NCI-H2029 (cell line): Measurements from ENCODE around the gene WWTR1.

Experiments used
- DNase-seq: peaks from one replicate; lab custom pipeline; 2025; lab: John Stamatoyannopoulos, UW

Gene WWTR1

GRCh38 chr3:149655826-149656574 is 1.8 kb downstream of the WWTR1 start:
- DNase-seq: no peak

GRCh38 chr3:149654188-149654601 is 3.6 kb downstream of the WWTR1 start:
- DNase-seq: no peak

- DNase-seq: no peak
Measured at GRCh38 chr3:149653564-149653963, 4.3 kb downstream of the WWTR1 start.

- DNase-seq: no peak
Measured at GRCh38 chr3:149653136-149653535, 4.7 kb downstream of the WWTR1 start.

DNA sequence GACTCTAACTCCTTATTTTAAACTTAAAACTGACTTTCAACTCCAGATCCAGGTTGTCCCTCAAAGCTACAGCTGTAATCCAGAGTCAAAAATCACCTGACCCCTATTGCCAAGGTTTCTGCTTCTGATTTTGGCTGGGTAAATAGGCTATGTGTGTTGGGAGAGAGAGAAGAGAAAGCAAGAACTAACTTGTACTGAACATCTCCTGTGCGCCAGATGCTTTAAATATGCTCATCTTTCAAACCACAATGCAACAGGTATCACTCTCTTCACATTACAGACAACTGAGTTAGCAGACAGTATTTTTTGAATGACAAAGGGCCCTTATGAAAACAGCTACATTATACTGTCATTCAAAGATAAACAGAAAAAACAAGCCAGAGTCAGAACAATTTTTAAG is 7.0 kb downstream of the WWTR1 start:
- DNase-seq: no peak

DNA sequence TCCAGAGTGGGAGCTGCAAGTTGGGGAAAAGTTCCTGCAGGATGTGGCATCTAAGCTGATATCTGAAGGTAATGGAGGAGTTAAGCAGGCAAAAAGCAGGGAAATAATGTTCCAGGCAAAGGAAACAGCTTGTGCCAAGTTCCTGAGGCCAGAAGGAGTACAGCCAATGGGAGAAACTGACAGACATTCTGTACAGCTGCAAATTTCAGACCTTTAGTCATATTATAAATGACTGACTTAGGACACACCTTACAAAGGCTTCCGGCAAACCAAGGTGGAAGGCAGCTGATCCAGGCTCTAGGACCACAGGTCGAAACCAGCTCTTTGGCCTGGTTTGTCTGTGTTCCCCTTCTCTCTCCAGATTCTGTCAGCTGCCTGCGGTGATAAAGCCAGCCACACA is 9.3 kb downstream of the WWTR1 start:
- DNase-seq: no peak

- DNase-seq: no peak
Measured at GRCh38 chr3:149647812-149648211, 10.0 kb downstream of the WWTR1 start.

GRCh38 chr3:149647285-149647684 is 10.5 kb downstream of the WWTR1 start:
- DNase-seq: no peak

GRCh38 chr3:149646181-149646766 is 11.6 kb downstream of the WWTR1 start:
- DNase-seq: no peak

- DNase-seq: no peak
Measured at GRCh38 chr3:149643963-149644362, 13.9 kb downstream of the WWTR1 start.

GRCh38 chr3:149643482-149643798 is 14.4 kb downstream of the WWTR1 start:
- no peak for DNase-seq

DNA sequence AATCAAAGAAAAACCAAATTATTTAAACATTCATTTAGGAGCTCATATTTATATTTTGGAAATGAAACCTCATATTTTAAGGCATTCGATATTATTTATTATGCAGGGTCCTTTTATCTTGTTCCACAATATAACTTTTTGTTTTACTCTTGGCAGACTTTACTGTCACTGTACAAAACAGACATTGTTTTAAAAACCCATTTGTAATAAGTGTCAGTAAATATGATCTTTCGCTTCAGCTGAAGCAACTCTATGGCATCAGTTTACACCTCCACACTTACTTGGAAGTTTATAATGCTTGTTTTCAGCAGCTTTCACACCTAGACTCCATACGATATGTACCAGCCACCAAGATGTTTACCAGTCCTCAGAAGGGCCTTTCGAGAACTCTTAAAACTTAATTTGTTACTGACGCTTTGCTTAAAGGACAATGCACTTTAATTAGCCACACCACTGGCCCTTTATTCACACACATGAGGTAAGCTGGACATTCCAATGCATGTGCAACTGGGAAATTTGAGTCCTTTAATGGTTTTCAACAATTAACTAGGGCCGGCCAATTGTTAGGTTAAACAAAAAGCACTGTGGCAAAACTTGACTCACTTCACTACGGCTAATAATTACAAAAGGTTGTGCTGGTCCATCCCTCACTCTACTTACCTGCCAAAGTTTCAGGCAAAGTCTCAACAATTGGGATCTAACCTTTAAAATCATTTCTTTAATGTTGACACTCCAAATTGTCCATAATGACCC is 16.7 kb downstream of the WWTR1 start:
- no peak for DNase-seq

DNA sequence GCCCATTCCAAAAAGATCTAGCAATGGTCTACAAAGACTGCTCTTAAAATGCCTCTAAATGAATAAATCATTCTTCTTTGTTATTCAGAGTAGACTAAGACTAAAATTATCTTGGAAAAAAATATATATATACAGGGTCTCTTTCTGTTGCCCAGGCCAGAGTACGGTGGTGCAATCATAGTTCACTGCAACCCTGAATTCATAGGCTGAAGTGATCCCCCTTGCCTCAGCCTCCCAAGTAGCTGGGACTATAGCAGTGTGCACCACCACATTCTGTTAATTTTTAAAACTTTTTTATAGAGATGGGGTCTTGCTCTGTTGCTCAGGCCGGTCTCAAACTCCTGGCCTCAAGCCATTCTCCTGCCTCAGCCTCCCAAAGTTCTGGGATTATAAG is 18.7 kb downstream of the WWTR1 start:
- no peak for DNase-seq

DNA sequence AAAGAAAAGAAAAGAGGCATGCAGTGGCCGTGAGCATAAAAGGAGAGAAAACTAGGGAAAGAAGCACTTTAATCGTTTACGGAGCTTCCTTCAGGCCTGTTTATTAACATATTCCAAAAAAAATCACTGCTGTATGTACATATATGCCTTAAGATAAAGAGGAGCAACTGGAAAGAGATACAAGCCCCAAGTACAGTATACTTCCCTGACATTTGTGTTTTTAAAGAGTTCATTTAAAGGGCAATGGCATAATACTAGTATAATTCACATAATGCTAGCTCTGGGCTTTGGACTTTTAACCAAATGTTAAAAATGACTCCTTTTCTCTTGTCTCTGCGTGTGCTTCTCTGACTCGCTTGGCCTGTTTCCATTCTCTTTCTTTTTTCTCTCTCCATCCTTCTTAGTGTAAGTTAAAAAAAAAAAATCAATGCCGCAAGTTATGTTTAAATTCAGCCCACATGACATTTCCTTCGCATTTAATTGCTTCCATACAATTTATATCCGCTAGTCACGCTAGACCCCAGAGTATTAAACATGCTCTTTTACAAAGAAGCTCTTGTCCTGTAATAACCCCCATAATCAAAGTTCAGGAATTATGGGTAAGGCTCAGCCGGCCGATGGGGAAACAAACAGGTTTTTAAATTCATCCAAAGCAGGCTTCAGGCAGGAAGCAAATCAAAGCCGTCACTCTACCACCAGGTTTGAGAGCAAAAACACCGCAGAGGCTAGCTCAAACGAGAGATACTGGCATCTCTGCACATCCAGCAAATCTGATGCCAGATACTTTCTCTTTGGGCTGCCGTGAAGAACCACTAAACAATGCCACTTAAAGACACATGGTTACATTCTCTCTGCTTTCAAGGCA is 19.4 kb downstream of the WWTR1 start:
- no peak for DNase-seq

DNA sequence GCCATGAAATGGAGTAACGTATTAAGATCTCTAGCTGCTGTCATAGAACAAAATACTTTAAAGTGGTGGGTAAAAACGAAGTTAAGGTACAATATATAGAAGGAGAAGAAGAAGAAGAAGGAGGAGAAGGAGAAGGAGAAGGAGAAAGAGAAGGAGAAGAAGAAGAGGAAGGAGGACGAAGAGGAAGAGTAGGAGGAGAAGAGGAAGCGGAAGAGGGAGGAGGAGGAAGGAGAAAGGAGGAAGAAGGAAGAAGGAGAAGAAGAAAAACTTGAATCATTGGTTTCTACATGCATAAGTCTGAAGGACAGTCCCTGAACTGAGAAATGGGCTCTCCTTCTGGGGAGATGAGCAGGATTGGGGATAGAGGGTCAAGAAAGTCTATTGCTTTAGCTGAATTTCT is 22.4 kb downstream of the WWTR1 start:
- no peak for DNase-seq

- DNase-seq: no peak
Measured at GRCh38 chr3:149634573-149634972, 23.3 kb downstream of the WWTR1 start.

DNA sequence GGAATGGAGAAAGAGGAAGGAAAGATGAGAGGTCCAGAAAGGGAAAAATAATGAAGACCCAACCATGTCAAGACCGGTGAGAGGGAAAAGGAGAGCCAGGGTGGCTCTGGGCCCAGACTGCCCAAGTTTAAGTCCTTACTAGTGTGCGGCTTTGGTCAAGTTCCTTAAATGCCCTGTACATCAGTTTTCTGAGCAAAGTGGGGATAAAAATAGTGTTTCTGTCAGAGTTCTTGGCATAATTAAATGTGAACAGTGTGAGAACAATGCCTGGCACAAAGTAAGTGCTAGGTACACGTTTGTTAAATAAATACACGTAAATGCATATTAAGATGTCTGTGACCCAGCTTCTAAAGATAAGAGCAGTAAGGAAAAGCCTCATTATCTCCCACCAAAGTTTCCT is 23.8 kb downstream of the WWTR1 start:
- no peak for DNase-seq

- DNase-seq: no peak
Measured at GRCh38 chr3:149632225-149632624, 25.6 kb downstream of the WWTR1 start.

DNA sequence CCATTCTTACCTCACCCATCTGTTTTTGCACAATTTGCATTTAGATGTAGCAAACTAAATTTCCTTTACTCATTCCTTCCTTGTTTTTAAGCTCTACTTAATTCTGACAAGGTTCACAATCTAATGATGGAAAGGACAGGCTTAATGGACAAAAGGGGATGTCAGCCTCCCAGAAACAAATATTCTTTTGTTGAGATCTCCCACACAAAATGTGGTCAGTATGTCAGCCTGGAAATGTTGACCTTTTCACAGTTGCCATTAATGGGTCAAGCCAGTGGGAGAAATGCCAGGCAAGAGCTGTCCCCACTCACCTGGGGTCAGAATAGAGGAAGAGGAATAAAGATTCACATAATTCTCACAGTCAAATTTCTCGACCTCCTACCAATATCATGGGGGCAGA is 27.0 kb downstream of the WWTR1 start:
- no peak for DNase-seq

- no peak for DNase-seq
Measured at GRCh38 chr3:149628957-149629670, 28.7 kb downstream of the WWTR1 start.

- no peak for DNase-seq
Measured at GRCh38 chr3:149626671-149627070, 31.2 kb downstream of the WWTR1 start.

DNA sequence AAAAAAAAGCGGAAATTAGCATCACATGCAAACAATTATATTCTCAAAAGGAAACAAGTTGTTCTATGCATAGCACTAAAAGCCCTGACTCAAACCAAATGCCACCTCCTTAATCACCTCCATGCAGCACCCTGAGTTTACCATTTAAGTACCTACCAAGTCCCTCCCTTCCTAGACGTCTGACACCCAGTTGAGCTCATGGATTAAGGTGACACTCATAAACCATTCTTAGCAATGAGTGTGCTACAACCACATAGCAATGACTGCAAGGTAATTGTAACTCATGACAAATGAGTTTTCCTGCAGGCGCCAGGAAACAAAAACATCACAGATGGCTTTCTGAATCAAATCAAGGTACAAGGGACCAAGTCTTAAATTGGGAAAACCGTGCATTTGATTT is 32.0 kb downstream of the WWTR1 start:
- DNase-seq: no peak
